HEK293 (cell line): ENCODE data around the gene MDN1.
A peak's percentile ranks its signal among the peaks of the same experiment; 100 is the strongest.

Experiments used
- FEZF1 ChIP-seq: fragments of 450-650 bp; formaldehyde crosslinking; IDR thresholded peaks from 2 replicates; pipeline ENCODE4 v1.5.1; 2016; ENCODE audit warnings: missing biosample characterization, missing genetic modification characterization
- GLIS1 ChIP-seq: fragments of 450-650 bp; formaldehyde crosslinking; IDR thresholded peaks from 2 replicates; pipeline ENCODE4 v1.5.1; 2016; ENCODE audit warnings: missing biosample characterization, missing genetic modification characterization
- KLF1 ChIP-seq: fragments of 450-650 bp; formaldehyde crosslinking; IDR thresholded peaks from 2 replicates; pipeline ENCODE4 v1.5.1; 2016; ENCODE audit warnings: missing biosample characterization, missing genetic modification characterization
- PRDM2 ChIP-seq: fragments of 450-650 bp; formaldehyde crosslinking; IDR thresholded peaks from 2 replicates; pipeline ENCODE4 v1.5.1; 2016; ENCODE audit warnings: missing biosample characterization, missing genetic modification characterization, borderline replicate concordance
- SCRT1 ChIP-seq: fragments of 450-650 bp; formaldehyde crosslinking; IDR thresholded peaks from 2 replicates; pipeline ENCODE4 v1.5.1; 2016; ENCODE audit warnings: missing biosample characterization, missing genetic modification characterization, borderline replicate concordance
- TCF7L2 ChIP-seq: IDR thresholded peaks from 2 replicates; pipeline ENCODE4 v1.6.1; 2011; ENCODE audit warnings: low read depth, mild to moderate bottlenecking, inconsistent platforms, low read length, moderate library complexity, borderline replicate concordance
- ZBTB20 ChIP-seq: fragments of 450-650 bp; formaldehyde crosslinking; IDR thresholded peaks from 2 replicates; pipeline ENCODE4 v1.5.1; 2016; ENCODE audit warnings: missing biosample characterization, missing genetic modification characterization
- ZBTB7A ChIP-seq: fragments of 450-650 bp; formaldehyde crosslinking; IDR thresholded peaks from 2 replicates; pipeline ENCODE4 v1.5.1; 2016; ENCODE audit warnings: low read depth, missing biosample characterization, missing genetic modification characterization
- ZEB2 ChIP-seq: fragments of 450-650 bp; formaldehyde crosslinking; IDR thresholded peaks from 2 replicates; pipeline ENCODE4 v1.5.1; 2016; ENCODE audit warnings: missing biosample characterization, missing genetic modification characterization
- ZNF138 ChIP-seq: fragments of 450-650 bp; formaldehyde crosslinking; IDR thresholded peaks from 2 replicates; pipeline ENCODE4 v1.5.1; 2016; ENCODE audit warnings: missing biosample characterization, missing genetic modification characterization, borderline replicate concordance
- ZNF184 ChIP-seq: fragments of 450-650 bp; IDR thresholded peaks from 2 replicates; pipeline ENCODE4 v1.5.1; 2018; ENCODE audit warnings: missing biosample characterization, mild to moderate bottlenecking, missing genetic modification characterization
- ZNF2 ChIP-seq: fragments of 450-650 bp; formaldehyde crosslinking; IDR thresholded peaks from 2 replicates; pipeline ENCODE4 v1.5.1; 2016; ENCODE audit warnings: missing biosample characterization, missing genetic modification characterization
- ZNF211 ChIP-seq: fragments of 450-650 bp; formaldehyde crosslinking; IDR thresholded peaks from 2 replicates; pipeline ENCODE4 v1.5.1; 2016; ENCODE audit warnings: low read depth, missing biosample characterization, missing genetic modification characterization
- ZNF23 ChIP-seq: fragments of 450-650 bp; formaldehyde crosslinking; IDR thresholded peaks from 2 replicates; pipeline ENCODE4 v1.5.1; 2016; ENCODE audit warnings: missing biosample characterization, missing genetic modification characterization, borderline replicate concordance
- ZNF274 ChIP-seq, 2 experiments: fragments of 200-500 bp in 1 of 2; fragments of 450-650 bp in 1 of 2; sonication (Bioruptor generic) in 1 of 2; formaldehyde crosslinking in 1 of 2; IDR thresholded peaks; 2 replicates each; pipeline versions ENCODE4 v1.5.1 to v1.6.1; 2014 to 2016; ENCODE audit warnings: borderline replicate concordance in 1 of 2, inconsistent platforms in 1 of 2, low read length in 1 of 2, missing biosample characterization in 1 of 2, missing genetic modification characterization in 1 of 2
- ZNF280D ChIP-seq: fragments of 450-650 bp; formaldehyde crosslinking; IDR thresholded peaks from 2 replicates; pipeline ENCODE4 v1.5.1; 2016; ENCODE audit warnings: missing biosample characterization, missing genetic modification characterization
- ZNF366 ChIP-seq: fragments of 450-650 bp; formaldehyde crosslinking; conservative IDR thresholded peaks from 2 replicates; pipeline ENCODE4 v1.5.1; 2016; ENCODE audit warnings: missing biosample characterization, missing genetic modification characterization
- ZNF548 ChIP-seq: fragments of 450-650 bp; formaldehyde crosslinking; IDR thresholded peaks from 2 replicates; pipeline ENCODE4 v1.5.1; 2016; ENCODE audit warnings: missing biosample characterization, missing genetic modification characterization
- ZNF560 ChIP-seq: fragments of 450-650 bp; formaldehyde crosslinking; IDR thresholded peaks from 2 replicates; pipeline ENCODE4 v1.5.1; 2017; ENCODE audit warnings: missing biosample characterization, missing genetic modification characterization, borderline replicate concordance
- ZNF610 ChIP-seq: fragments of 450-650 bp; formaldehyde crosslinking; IDR thresholded peaks from 2 replicates; pipeline ENCODE4 v1.5.1; 2016; ENCODE audit warnings: missing biosample characterization, missing genetic modification characterization, borderline replicate concordance
- ZNF624 ChIP-seq: fragments of 450-650 bp; formaldehyde crosslinking; IDR thresholded peaks from 2 replicates; pipeline ENCODE4 v1.5.1; 2017; ENCODE audit warnings: missing biosample characterization, missing genetic modification characterization
- ZNF629 ChIP-seq: fragments of 450-650 bp; formaldehyde crosslinking; IDR thresholded peaks from 2 replicates; pipeline ENCODE4 v1.5.1; 2017; ENCODE audit warnings: missing biosample characterization, missing genetic modification characterization
- ZNF664 ChIP-seq: fragments of 450-650 bp; formaldehyde crosslinking; IDR thresholded peaks from 2 replicates; pipeline ENCODE4 v1.5.1; 2016; ENCODE audit warnings: missing biosample characterization, missing genetic modification characterization
- ZNF76 ChIP-seq: fragments of 450-650 bp; formaldehyde crosslinking; IDR thresholded peaks from 2 replicates; pipeline ENCODE4; 2016; ENCODE audit warnings: low read depth, missing biosample characterization, missing genetic modification characterization, borderline replicate concordance
- ZNF776 ChIP-seq: fragments of 450-650 bp; formaldehyde crosslinking; IDR thresholded peaks from 2 replicates; pipeline ENCODE4 v1.5.0; 2017; ENCODE audit warnings: missing biosample characterization, missing genetic modification characterization, borderline replicate concordance
- ZNF837 ChIP-seq: fragments of 450-650 bp; formaldehyde crosslinking; IDR thresholded peaks from 2 replicates; pipeline ENCODE4 v1.5.1; 2016; ENCODE audit warnings: missing biosample characterization, missing genetic modification characterization
- TF ChIP-seq, protein P1 (sequence below): fragments of 450-650 bp; formaldehyde crosslinking; IDR thresholded peaks from 2 replicates; pipeline ENCODE4 v1.5.1; 2016; ENCODE audit warnings: missing biosample characterization, missing genetic modification characterization
- TF ChIP-seq, protein P2 (sequence below): IDR thresholded peaks from 2 replicates; pipeline ENCODE4 v1.6.1; 2011; ENCODE audit warnings: mild to moderate bottlenecking, low read depth, low read length, borderline replicate concordance

Gene MDN1

GRCh38 chr6:89819336-89820130 lies at the start of gene MDN1 (continued):
- TF ChIP-seq, protein P1, sequence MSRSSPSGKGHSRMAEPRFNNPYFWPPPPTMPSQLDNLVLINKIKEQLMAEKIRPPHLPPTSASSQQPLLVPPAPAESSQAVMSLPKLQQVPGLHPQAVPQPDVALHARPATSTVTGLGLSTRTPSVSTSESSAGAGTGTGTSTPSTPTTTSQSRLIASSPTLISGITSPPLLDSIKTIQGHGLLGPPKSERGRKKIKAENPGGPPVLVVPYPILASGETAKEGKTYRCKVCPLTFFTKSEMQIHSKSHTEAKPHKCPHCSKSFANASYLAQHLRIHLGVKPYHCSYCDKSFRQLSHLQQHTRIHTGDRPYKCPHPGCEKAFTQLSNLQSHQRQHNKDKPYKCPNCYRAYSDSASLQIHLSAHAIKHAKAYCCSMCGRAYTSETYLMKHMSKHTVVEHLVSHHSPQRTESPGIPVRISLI, result no peak
- TF ChIP-seq ZNF624 (tag by site-specific recombination) (no peak), ZNF366 (tag by site-specific recombination) (peak; percentile 91), ZNF560 (tag by site-specific recombination) (no peak), ZBTB7A (tag by site-specific recombination) (no peak; the same call in 1 of the 2 replicates), ZEB2 (tag by site-specific recombination) (peak; percentile 73; the same call in 1 of the 2 replicates), SCRT1 (tag by site-specific recombination) (no peak), ZNF776 (tag by site-specific recombination) (no peak), ZNF664 (tag by site-specific recombination) (no peak), KLF1 (tag by site-specific recombination) (0 out of 2 replicates have a peak, but pooled peaks have one; percentile 8), ZNF274 (IDR thresholded peaks at IDR 0.05; ENCODE audit: low read length) (no peak), ZNF274 (tag by site-specific recombination; IDR thresholded peaks at IDR 0.05; ENCODE audit: borderline replicate concordance) (no peak), ZNF610 (tag by site-specific recombination) (no peak; the same call in 1 of the 2 replicates), ZBTB20 (peak; percentile 58), ZNF837 (tag by site-specific recombination) (no peak), ZNF280D (tag by site-specific recombination) (no peak; the same call in 1 of the 2 replicates), GLIS1 (peak; percentile 75), ZNF211 (no peak), FEZF1 (no peak), ZNF629 (tag by site-specific recombination) (peak; percentile 99), PRDM2 (no peak; the same call in 1 of the 2 replicates), ZNF2 (tag by site-specific recombination) (peak; percentile 69; the same call in 1 of the 2 replicates), TCF7L2 (no peak), ZNF138 (no peak), ZNF76 (tag by site-specific recombination) (peak; percentile 65; the same call in 1 of the 2 replicates), ZNF23 (tag by site-specific recombination) (no peak), ZNF548 (tag by site-specific recombination) (no peak), ZNF184 (tag by site-specific recombination) (no peak)
- TF ChIP-seq, protein P2, sequence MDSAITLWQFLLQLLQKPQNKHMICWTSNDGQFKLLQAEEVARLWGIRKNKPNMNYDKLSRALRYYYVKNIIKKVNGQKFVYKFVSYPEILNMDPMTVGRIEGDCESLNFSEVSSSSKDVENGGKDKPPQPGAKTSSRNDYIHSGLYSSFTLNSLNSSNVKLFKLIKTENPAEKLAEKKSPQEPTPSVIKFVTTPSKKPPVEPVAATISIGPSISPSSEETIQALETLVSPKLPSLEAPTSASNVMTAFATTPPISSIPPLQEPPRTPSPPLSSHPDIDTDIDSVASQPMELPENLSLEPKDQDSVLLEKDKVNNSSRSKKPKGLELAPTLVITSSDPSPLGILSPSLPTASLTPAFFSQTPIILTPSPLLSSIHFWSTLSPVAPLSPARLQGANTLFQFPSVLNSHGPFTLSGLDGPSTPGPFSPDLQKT, result no peak
